Measurements from ENCODE around the gene CXorf38.

GRCh38 chrX:40623665-40624064 is 23.7 kb downstream of the CXorf38 start:
- TF ChIP-seq CTCF (IDR thresholded peaks at IDR 0.05; ENCODE audit: poor library complexity) (no peak), EZH2phosphoT487 (IDR thresholded peaks at IDR 0.05; ENCODE audit: low read depth, severe bottlenecking, unreplicated experiment) (no peak), EZH2 (IDR thresholded peaks at IDR 0.05; ENCODE audit: borderline replicate concordance) (no peak)
